Endothelial cell of umbilical vein (primary cell): ENCODE measurements around the gene DNAH6. TPM values are rescaled to one million over a fixed set of nuclear protein-coding genes. Genes with fewer than 3 reads are reported as not detected.

ENCODE experiments used
- BruUV-seq: library from RNA; stranded (reverse); fragments of 400-500 nt; replicated peaks from 2 replicates; lab custom pipeline; 2021; lab: Mats Ljungman, UMichigan
- CTCF ChIA-PET: fragments of 300-600, 350-600 bp; sonication (Branson Sonifier 250); formaldehyde crosslinking; loops from one replicate; lab custom pipeline; 2021; ENCODE audit warnings: antibody characterized with exemption, inconsistent platforms; lab: Charles Lee
- POLR2A ChIA-PET: fragments of 300-600, 350-600 bp; sonication (Branson Sonifier 250); formaldehyde crosslinking; loops from one replicate; lab custom pipeline; 2021; ENCODE audit warnings: antibody characterized with exemption, inconsistent platforms; lab: Charles Lee
- DNase-seq: peaks from one replicate; pipeline ENCODE4 v3.0.0-alpha.2; 2011; ENCODE audit warnings: low read depth, low spot score
- FAIRE-seq: peaks from 2 replicates; lab custom pipeline; 2011; peaks lifted over from hg19 to GRCh38; lab: Jason Lieb, UNC
- H2AFZ ChIP-seq: 2 replicates; pipeline ENCODE4 v1.6.0; 2012; ENCODE audit warnings: low read depth, low read length, control low read depth, inconsistent platforms
- H3K27ac ChIP-seq: 2 replicates; pipeline ENCODE4 v1.5.1; 2011; ENCODE audit warnings: low read depth, mild to moderate bottlenecking, control low read depth, low read length, moderate library complexity; ENCODE audit not compliant: insufficient read depth
- H3K27me3 ChIP-seq, 2 experiments: 2 replicates each; pipeline versions ENCODE4 v1.6.0 to v1.6.1; 2011; ENCODE audit warnings: low read length in 2 of 2, mixed read lengths in 1 of 2; ENCODE audit not compliant: control insufficient read depth in 2 of 2, insufficient read depth in 2 of 2
- H3K36me3 ChIP-seq, 2 experiments: 2 replicates in 1 of 2; 3 replicates in 1 of 2; pipeline ENCODE4 v1.5.1; 2011; ENCODE audit warnings: low read length in 2 of 2, mild to moderate bottlenecking in 1 of 2, moderate library complexity in 1 of 2; ENCODE audit not compliant: control insufficient read depth in 2 of 2, insufficient read depth in 2 of 2; ENCODE audit errors: extremely low read depth in 1 of 2
- H3K4me1 ChIP-seq: 3 replicates; pipeline ENCODE4 v1.5.1; 2011; ENCODE audit warnings: mild to moderate bottlenecking, low read length; ENCODE audit not compliant: control insufficient read depth, insufficient read depth; ENCODE audit errors: extremely low read depth
- H3K4me2 ChIP-seq: 2 replicates; pipeline ENCODE4 v1.6.1; 2011; ENCODE audit warnings: low read length, control low read depth, mixed read lengths; ENCODE audit not compliant: insufficient read depth
- H3K4me3 ChIP-seq, 3 experiments: fragments of 200-600 bp in 1 of 3; sonication (generic), shearing (Covaris generic) in 1 of 3; replicated peaks in 1 of 3; 2 replicates each; pipeline ENCODE4 v1.5.1; 2011 to 2016; ENCODE audit warnings: control low read depth in 3 of 3, low read length in 3 of 3, mild to moderate bottlenecking in 2 of 3, inconsistent platforms in 1 of 3, low read depth in 1 of 3, moderate library complexity in 1 of 3; ENCODE audit not compliant: insufficient read depth in 1 of 3
- H3K79me2 ChIP-seq: 2 replicates; pipeline ENCODE4 v1.6.0; 2012; ENCODE audit warnings: low read length, inconsistent platforms; ENCODE audit not compliant: control insufficient read depth, insufficient read depth
- H3K9ac ChIP-seq: replicated peaks from 2 replicates; pipeline ENCODE3; 2011; ENCODE audit warnings: low read length, control low read depth; ENCODE audit not compliant: insufficient read depth; ENCODE audit errors: extremely low read depth
- H3K9me1 ChIP-seq: replicated peaks from 3 replicates; pipeline ENCODE4 v1.6.0; 2011; ENCODE audit warnings: mild to moderate bottlenecking, low read length; ENCODE audit not compliant: control insufficient read depth, insufficient read depth; ENCODE audit errors: extremely low read depth
- H3K9me3 ChIP-seq: replicated peaks from 2 replicates; pipeline ENCODE4 v1.5.1; 2012; ENCODE audit warnings: low read length, inconsistent platforms; ENCODE audit not compliant: control insufficient read depth, insufficient read depth
- H4K20me1 ChIP-seq: replicated peaks from 2 replicates; pipeline ENCODE3; 2011; ENCODE audit warnings: mild to moderate bottlenecking, low read length; ENCODE audit not compliant: control insufficient read depth, insufficient read depth; ENCODE audit errors: extremely low read depth
- GATA2 ChIP-seq: IDR thresholded peaks from 2 replicates; pipeline ENCODE4 v1.7.0; 2011; ENCODE audit warnings: low read depth, mild to moderate bottlenecking, moderate library complexity, mixed read lengths, low read length; ENCODE audit not compliant: insufficient read length, insufficient read depth
- JUN ChIP-seq: IDR thresholded peaks from 2 replicates; pipeline ENCODE4 v1.6.1; 2011; ENCODE audit warnings: borderline replicate concordance, low read depth; ENCODE audit not compliant: insufficient read length, insufficient read depth
- MYC ChIP-seq: IDR thresholded peaks from one replicate; pipeline ENCODE4 v1.6.1; 2011; ENCODE audit warnings: mild to moderate bottlenecking, low read depth, low read length
- POLR2A ChIP-seq: IDR thresholded peaks from 2 replicates; pipeline ENCODE4 v1.6.1; 2012; ENCODE audit warnings: low read depth, mild to moderate bottlenecking, control low read depth, low read length
- POLR2AphosphoS5 ChIP-seq: IDR thresholded peaks from 2 replicates; pipeline ENCODE4 v1.6.1; 2012; ENCODE audit warnings: low read depth, mild to moderate bottlenecking, control low read depth, low read length, moderate library complexity; ENCODE audit not compliant: insufficient read depth
- dilution Hi-C: fragments of 300-500 bp; cut with MboI; formaldehyde crosslinking; loops from one replicate; pipeline ENCODE4 v1.15.0; 2019; ENCODE audit warnings: low sequenced_read_pairs; ENCODE audit not compliant: extremely low pct_ligation_motif_present
- intact Hi-C: fragments of 100-400 bp; cut with micrococcal nuclease; formaldehyde crosslinking; loops from one replicate; pipeline ENCODE4 v1.10.0; 2022
- polyA plus RNA-seq, 4 experiments: library from polyadenylated mRNA; depleted of rRNA in 3 of 4; stranded (reverse) in 3 of 4; unstranded in 1 of 4; fragments of >200 nt; gene quantifications; 2 replicates each; pipeline versions ENCODE4 v1.2.1 to v1.2.3, GENCODE V29; 2011 to 2012; ENCODE audit warnings: missing spikeins in 1 of 4
- total RNA-seq: library from RNA; stranded (reverse); gene quantifications from 2 replicates; pipeline ENCODE4 v1.2.3, GENCODE V29; 2021
- TF ChIP-seq, protein P1 (sequence below), 2 donors: IDR thresholded peaks; 1 replicate in 1 of 2; 2 replicates in 1 of 2; pipeline ENCODE4 v1.5.1; 2011; ENCODE audit warnings: low read length in 2 of 2, mild to moderate bottlenecking in 2 of 2, moderate library complexity in 2 of 2, control low read depth in 1 of 2, inconsistent platforms in 1 of 2, low read depth in 1 of 2; ENCODE audit not compliant: insufficient read depth in 1 of 2; ENCODE audit errors: extremely low read depth in 1 of 2
- TF ChIP-seq, protein P2 (sequence below): IDR thresholded peaks from 2 replicates; pipeline ENCODE4 v1.6.1; 2011; ENCODE audit not compliant: insufficient read depth, insufficient read length

DNAH6 gene
- total and polyA plus RNA-seq, 2 donors (not counting 3 experiments of a cell fraction or from before 2014, with no cell fraction given): 0.24 TPM; not detected in 1

DNA sequence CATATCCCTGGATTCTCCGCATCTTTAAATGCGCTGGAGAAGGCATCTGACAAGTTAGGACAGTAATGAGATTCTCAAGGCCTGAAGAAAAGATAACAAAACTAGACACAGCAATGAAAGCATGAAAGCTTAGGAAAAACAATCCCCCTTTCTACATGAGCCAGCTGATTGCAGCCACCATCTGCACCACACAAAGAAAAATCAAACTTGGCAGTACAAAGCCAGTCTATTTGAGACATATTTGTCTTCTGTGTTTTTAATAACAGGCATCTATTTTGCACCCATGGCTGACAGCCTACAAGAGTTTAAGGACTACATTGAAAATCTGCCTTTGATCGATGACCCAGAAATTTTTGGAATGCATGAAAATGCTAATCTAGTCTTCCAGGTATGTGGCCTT lies 281.0 kb downstream of the DNAH6 start:
- dilution Hi-C loops: no loop called here
- Histone ChIP-seq H3K9ac (no peak overlapping the region), H3K4me3 (no peak overlapping the region), H3K4me1 (no peaks in the 10 kb centered on the region), H2AFZ (no peak overlapping the region), H3K9me3 (no peaks in the 10 kb centered on the region), H3K27me3 (peaks cover 0 to 2% of the 10 kb centered on the region in 2 experiments), H3K79me2 (no peaks in the 10 kb centered on the region), H4K20me1 (no peaks in the 10 kb centered on the region), H3K27ac (no peak overlapping the region), H3K9me1 (no peaks in the 10 kb centered on the region), H3K36me3 (no peaks in the 10 kb centered on the region), H3K4me2 (no peak overlapping the region)
- CTCF ChIA-PET: no interaction called here
- DNase-seq (no peak), FAIRE-seq (no peak)
- POLR2A ChIA-PET: no interaction called here
- TF ChIP-seq POLR2AphosphoS5 (no peak), JUN (no peak)
- TF ChIP-seq, protein P1, sequence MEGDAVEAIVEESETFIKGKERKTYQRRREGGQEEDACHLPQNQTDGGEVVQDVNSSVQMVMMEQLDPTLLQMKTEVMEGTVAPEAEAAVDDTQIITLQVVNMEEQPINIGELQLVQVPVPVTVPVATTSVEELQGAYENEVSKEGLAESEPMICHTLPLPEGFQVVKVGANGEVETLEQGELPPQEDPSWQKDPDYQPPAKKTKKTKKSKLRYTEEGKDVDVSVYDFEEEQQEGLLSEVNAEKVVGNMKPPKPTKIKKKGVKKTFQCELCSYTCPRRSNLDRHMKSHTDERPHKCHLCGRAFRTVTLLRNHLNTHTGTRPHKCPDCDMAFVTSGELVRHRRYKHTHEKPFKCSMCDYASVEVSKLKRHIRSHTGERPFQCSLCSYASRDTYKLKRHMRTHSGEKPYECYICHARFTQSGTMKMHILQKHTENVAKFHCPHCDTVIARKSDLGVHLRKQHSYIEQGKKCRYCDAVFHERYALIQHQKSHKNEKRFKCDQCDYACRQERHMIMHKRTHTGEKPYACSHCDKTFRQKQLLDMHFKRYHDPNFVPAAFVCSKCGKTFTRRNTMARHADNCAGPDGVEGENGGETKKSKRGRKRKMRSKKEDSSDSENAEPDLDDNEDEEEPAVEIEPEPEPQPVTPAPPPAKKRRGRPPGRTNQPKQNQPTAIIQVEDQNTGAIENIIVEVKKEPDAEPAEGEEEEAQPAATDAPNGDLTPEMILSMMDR (IDR thresholded peaks at IDR 0.05; ENCODE audit: extremely low read depth in 1 of 2, insufficient read depth in 1 of 2, low read depth in 1 of 2, low read length in 2 of 2): no peak
- no TSS peak for BruUV-seq
- intact Hi-C loops: no loop called here

DNA sequence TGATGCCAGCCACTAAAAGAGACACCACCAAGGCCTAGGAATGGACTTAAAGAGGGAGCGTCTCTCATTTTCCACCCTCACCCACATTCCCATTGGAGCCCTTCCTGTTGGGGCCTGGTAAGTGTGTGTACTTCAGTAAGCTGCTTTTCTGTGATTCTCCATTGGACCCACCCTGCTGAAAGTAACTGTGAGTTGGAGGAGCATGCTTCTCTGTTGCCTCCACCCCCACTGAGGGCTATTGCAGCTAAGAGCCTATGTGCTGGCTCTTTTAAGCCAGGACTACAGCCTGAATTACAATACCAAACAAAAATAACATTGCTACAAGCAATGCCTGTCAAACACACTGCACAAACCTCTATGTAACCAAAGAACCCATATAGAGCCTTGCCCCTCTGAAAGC lies 283.5 kb downstream of the DNAH6 start:
- dilution Hi-C loops: no loop called here
- H3K9me1 ChIP-seq: no peaks in the 10 kb centered on the region
- no peaks in the 10 kb centered on the region for H3K79me2 ChIP-seq
- H3K27me3 ChIP-seq: peaks cover 0 to 2% of the 10 kb centered on the region in 2 experiments
- BruUV-seq: no TSS peak
- H3K4me3 ChIP-seq: no peak overlapping the region
- TF ChIP-seq, protein P2, sequence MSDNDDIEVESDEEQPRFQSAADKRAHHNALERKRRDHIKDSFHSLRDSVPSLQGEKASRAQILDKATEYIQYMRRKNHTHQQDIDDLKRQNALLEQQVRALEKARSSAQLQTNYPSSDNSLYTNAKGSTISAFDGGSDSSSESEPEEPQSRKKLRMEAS: no peak
- no peak for TF ChIP-seq POLR2A
- TF ChIP-seq, protein P1 (IDR thresholded peaks at IDR 0.05; ENCODE audit: extremely low read depth in 1 of 2, insufficient read depth in 1 of 2, low read depth in 1 of 2, low read length in 2 of 2): no peak
- TF ChIP-seq JUN: no peak
- no peak for TF ChIP-seq MYC
- no peak for TF ChIP-seq POLR2AphosphoS5
- no peak for TF ChIP-seq GATA2
- no peak overlapping the region for H2AFZ ChIP-seq
- DNase-seq (no peak), FAIRE-seq (no peak)
- ChIA-PET CTCF (no interaction called here), POLR2A (no interaction called here)
- H3K36me3 ChIP-seq: no peaks in the 10 kb centered on the region
- intact Hi-C loops: no loop called here
- H3K27ac ChIP-seq: no peak overlapping the region
- H3K4me1 ChIP-seq: no peaks in the 10 kb centered on the region
- no peaks in the 10 kb centered on the region for H4K20me1 ChIP-seq
- H3K9ac ChIP-seq: no peak overlapping the region
- H3K4me2 ChIP-seq: no peak overlapping the region
- no peaks in the 10 kb centered on the region for H3K9me3 ChIP-seq
